Measurements from ENCODE around the gene PDSS1. TPM values are rescaled to one million over a fixed set of nuclear protein-coding genes. Genes with fewer than 3 reads are reported as not detected.
"Not testable (repeated sequence)": the region's sequence is repeated elsewhere in the genome, so short reads cannot be mapped to it uniquely, and the experiment has no call there.

Gene PDSS1, protein sequence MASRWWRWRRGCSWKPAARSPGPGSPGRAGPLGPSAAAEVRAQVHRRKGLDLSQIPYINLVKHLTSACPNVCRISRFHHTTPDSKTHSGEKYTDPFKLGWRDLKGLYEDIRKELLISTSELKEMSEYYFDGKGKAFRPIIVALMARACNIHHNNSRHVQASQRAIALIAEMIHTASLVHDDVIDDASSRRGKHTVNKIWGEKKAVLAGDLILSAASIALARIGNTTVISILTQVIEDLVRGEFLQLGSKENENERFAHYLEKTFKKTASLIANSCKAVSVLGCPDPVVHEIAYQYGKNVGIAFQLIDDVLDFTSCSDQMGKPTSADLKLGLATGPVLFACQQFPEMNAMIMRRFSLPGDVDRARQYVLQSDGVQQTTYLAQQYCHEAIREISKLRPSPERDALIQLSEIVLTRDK
- total RNA-seq (1 to 10 TPM; 2.8 to 7.4 (median 4.7) TPM), polyA plus RNA-seq (6.4 TPM)
- long read RNA-seq, donor 1, transcript PDSS1-201 (12 exons, 1,626 nt): major isoform, 10 of 12 reads
- long read RNA-seq, donor 1, partial matches to known transcripts: 0 of 12 reads
- long read RNA-seq, donor 1, other reads (novel, unspliced or antisense): 2 of 12 reads
- long read RNA-seq, donor 2, partial matches to known transcripts: 0 of 3 reads
- long read RNA-seq, donor 2, other reads (novel, unspliced or antisense): 0 of 3 reads
- long read RNA-seq, donor 3, partial matches to known transcripts: 2 of 9 reads
- long read RNA-seq, donor 3, other reads (novel, unspliced or antisense): 3 of 9 reads
- long read RNA-seq, donor 4, partial matches to known transcripts: 0 of 2 reads
- long read RNA-seq, donor 4, other reads (novel, unspliced or antisense): 0 of 2 reads

DNA sequence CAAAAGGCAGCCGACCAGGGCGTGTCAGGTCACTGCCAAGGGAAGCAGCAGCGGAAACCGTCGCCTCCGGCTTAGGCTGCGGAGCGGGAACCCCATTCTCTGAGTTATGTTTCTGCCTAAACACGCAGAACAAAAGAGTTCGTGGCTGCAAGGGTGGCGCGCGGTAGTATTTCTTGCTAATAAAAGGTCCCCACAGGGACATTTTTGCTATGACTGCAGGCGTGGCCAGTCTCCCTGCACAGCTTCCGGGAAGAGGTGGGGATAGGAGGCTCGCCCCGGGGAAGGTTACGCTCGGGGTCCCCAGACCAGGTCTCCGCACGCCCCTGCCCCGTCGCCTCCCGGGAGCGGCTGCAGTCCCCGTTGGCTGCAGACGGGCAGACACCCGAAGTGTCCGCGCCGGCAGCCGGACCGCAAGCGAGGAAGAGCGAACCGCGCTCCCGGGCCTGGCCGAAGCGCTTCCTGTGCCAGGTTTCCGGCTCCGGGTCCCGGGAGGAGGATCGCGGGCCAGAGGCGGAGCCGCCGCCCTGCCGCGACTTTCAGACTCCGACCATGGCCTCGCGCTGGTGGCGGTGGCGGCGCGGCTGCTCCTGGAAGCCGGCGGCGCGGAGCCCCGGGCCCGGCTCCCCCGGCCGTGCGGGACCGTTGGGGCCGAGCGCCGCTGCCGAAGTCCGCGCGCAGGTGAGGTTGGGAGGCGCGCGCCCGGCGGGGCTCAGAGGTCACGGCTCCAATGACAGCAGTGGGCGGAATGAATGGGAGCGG lies at the start of gene PDSS1:
PDSS1 (plus strand) TSS at position 539 of the 759 bp plus-strand sequence; CDS start at position 550, 11 bp downstream.
- H3K4me3 ChIP-seq (ENCODE audit: low read length): peak within 1 kb of the TSS; percentile 50
- ATAC-seq (peak; percentile 97), DNase-seq (peak; percentile 80 to 91 (median 91))
- peak within 1 kb of the TSS; percentile 39 for H3K27ac ChIP-seq (ENCODE audit: low read length)
- H3K27me3 ChIP-seq (ENCODE audit: control insufficient read depth, insufficient read depth): no peaks in the 10 kb centered on the region
- peaks cover 6% of the 10 kb centered on the region for H3K4me1 ChIP-seq (ENCODE audit: control insufficient read depth, insufficient read depth, low read length)
- under 1% methylated on average over 82 of the region's 82 CpGs for WGBS
- intact Hi-C loops (cut with DNase I): no loop called here
- no peaks in the 10 kb centered on the region for H3K9me3 ChIP-seq (ENCODE audit: control insufficient read depth, low read length)

DNA sequence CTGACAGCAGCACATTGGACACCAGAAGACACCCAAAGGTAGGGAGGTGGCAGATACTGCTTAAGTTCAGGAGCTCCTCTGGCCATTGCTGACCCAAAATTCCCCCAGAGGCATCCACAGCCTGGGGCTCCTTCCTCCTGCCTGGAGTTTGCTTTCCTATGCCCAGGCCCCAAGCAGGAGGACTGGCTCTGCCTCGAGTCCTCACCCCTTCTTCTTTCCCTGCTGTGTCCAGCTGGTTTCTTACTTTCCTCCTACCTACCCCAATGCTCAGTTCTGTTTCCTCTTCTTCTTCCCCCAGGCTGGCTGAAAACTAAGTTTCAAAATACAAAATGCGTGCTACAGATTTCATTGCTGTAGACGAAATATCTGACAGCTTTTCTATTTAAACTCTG lies 49.3 kb upstream of the PDSS1 start:
- ATAC-seq; H3K27ac ChIP-seq (ENCODE audit: low read length); H3K27me3 ChIP-seq (ENCODE audit: control insufficient read depth, insufficient read depth); DNase-seq; H3K4me1 ChIP-seq (ENCODE audit: control insufficient read depth, insufficient read depth, low read length); H3K4me3 ChIP-seq (ENCODE audit: low read length); intact Hi-C loops (cut with DNase I); H3K9me3 ChIP-seq (ENCODE audit: control insufficient read depth, low read length): not testable (repeated sequence)
- WGBS: 59% methylated on average over 3 of the region's 3 CpGs

DNA sequence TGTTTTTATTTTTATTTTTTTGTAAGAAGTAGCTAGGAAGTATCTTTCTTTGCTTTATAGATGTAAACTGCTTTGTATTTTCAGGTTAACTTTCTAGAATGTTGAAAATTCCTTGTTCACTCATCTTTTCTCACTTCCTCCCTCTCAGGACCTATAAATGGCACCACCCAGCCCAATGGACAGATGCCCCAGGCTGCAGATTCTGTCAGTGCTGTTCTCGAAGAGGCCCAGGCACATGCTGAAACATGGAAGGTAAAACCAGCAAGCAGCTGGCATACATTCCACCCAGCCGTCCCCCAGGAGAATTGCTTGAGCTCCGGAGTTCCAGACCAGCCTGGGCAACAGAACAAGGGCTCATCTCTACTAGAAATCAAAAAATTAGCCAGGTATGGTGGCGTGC lies 47.1 kb upstream of the PDSS1 start:
- Histone ChIP-seq H3K9me3 (ENCODE audit: control insufficient read depth, low read length) (no peaks in the 10 kb centered on the region), H3K4me3 (ENCODE audit: low read length) (no peak overlapping the region), H3K27ac (ENCODE audit: low read length) (no peak overlapping the region), H3K4me1 (ENCODE audit: control insufficient read depth, insufficient read depth, low read length) (no peaks in the 10 kb centered on the region), H3K27me3 (ENCODE audit: control insufficient read depth, insufficient read depth) (no peaks in the 10 kb centered on the region)
- 73% methylated on average over 4 of the region's 4 CpGs for WGBS
- intact Hi-C loops (cut with DNase I): no loop called here
- no peak for ATAC-seq
- DNase-seq: no peak

DNA sequence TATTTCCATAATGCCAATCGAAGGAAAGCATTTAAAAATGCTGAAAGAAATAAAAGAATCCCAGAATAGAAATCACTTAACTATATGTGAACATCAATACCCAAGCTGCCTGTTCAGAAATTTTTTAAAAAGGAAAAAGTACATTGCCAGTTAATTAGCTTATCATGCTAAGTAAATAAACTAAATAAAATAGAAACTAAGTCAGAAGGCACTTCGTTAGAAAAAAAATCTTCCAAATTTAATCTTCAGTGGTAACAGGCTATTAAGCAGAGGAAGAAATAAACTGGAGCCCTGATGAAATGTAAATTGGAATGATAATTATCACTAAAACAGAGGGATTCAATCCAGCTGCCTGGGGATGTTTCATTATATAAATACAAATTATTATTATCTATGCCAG lies 46.0 kb upstream of the PDSS1 start:
- DNase-seq; H3K27ac ChIP-seq (ENCODE audit: low read length); H3K9me3 ChIP-seq (ENCODE audit: control insufficient read depth, low read length); H3K27me3 ChIP-seq (ENCODE audit: control insufficient read depth, insufficient read depth); H3K4me1 ChIP-seq (ENCODE audit: control insufficient read depth, insufficient read depth, low read length); intact Hi-C loops (cut with DNase I); H3K4me3 ChIP-seq (ENCODE audit: low read length); ATAC-seq: not testable (repeated sequence)
- WGBS: 59% methylated on average over 2 of the region's 2 CpGs

DNA sequence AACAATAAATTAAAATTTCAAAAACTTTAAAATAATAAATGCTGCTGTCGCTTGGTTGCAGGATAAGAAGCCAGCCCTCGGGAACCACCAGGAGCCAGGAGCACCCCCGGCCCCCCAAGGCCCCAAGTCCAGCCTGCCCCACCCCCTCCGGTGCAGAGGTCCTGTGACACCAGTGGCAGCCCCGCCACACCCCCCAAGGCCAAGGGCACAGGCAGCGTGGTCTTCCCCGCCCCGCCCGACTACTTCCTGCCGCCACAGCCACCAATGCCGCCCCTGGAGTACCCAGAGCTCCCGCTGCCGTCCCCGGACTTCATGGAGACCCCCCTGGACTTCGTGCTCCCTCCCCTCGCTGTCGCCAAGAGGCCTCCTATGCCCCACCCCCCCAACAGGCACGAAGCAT lies 44.5 kb upstream of the PDSS1 start:
- DNase-seq: no peak
- 89% methylated on average over 18 of the region's 18 CpGs for WGBS
- no peaks in the 10 kb centered on the region for H3K9me3 ChIP-seq (ENCODE audit: control insufficient read depth, low read length)
- no peaks in the 10 kb centered on the region for H3K27me3 ChIP-seq (ENCODE audit: control insufficient read depth, insufficient read depth)
- ATAC-seq: no peak
- H3K4me3 ChIP-seq (ENCODE audit: low read length): no peak overlapping the region
- H3K4me1 ChIP-seq (ENCODE audit: control insufficient read depth, insufficient read depth, low read length): no peaks in the 10 kb centered on the region
- H3K27ac ChIP-seq (ENCODE audit: low read length): no peak overlapping the region
- intact Hi-C loops (cut with DNase I): no loop called here

DNA sequence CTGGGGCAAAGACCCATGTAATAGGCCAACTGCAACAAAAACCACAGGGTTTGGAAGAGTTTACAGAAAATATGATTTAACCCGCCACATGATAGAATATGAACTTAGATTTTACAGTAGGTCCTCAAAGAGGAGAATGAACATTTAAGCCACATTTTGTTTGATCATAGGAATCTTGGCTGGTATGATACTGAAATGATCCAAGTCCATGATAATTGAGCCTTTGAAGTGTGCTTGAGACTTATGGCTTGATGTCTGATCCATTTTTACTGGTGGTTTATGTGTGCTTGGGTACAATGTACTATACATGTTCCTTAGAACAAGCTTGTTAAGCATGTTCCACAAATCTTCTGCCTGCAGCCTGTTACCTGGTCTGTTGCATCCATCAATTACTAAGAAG lies 41.8 kb upstream of the PDSS1 start:
- H3K27me3 ChIP-seq (ENCODE audit: control insufficient read depth, insufficient read depth): no peaks in the 10 kb centered on the region
- H3K9me3 ChIP-seq (ENCODE audit: control insufficient read depth, low read length): no peaks in the 10 kb centered on the region
- H3K27ac ChIP-seq (ENCODE audit: low read length): no peak overlapping the region
- H3K4me3 ChIP-seq (ENCODE audit: low read length): no peak overlapping the region
- DNase-seq (no peak), ATAC-seq (no peak)
- 97% methylated on average over 1 of the region's 1 CpG for WGBS
- H3K4me1 ChIP-seq (ENCODE audit: control insufficient read depth, insufficient read depth, low read length): no peaks in the 10 kb centered on the region
- intact Hi-C loops (cut with DNase I): no loop called here

DNA sequence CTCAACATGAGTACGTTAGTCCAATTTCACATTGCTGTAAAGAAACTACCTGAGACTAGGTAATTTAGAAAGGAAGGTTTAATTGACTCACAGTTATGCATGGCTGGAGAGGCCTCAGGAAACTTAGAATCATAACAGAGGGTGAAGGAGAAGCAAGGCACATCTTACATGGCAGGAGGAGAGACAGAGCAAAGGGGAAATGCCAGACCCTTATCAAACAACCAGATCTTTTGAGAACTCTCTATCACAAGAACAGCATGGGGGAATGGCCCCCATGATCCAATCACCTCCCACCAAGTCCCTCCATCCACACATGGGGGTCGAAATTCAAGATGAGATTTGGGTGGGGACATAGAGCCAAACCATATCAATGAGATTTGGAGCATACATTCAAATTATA lies 34.6 kb upstream of the PDSS1 start:
- Histone ChIP-seq H3K4me3 (ENCODE audit: low read length) (no peak overlapping the region), H3K27me3 (ENCODE audit: control insufficient read depth, insufficient read depth) (no peaks in the 10 kb centered on the region), H3K27ac (ENCODE audit: low read length) (no peak overlapping the region), H3K9me3 (ENCODE audit: control insufficient read depth, low read length) (no peaks in the 10 kb centered on the region), H3K4me1 (ENCODE audit: control insufficient read depth, insufficient read depth, low read length) (no peaks in the 10 kb centered on the region)
- no peak for DNase-seq
- no peak for ATAC-seq
- 65% methylated on average over 2 of the region's 2 CpGs for WGBS
- intact Hi-C loops (cut with DNase I): no loop called here

DNA sequence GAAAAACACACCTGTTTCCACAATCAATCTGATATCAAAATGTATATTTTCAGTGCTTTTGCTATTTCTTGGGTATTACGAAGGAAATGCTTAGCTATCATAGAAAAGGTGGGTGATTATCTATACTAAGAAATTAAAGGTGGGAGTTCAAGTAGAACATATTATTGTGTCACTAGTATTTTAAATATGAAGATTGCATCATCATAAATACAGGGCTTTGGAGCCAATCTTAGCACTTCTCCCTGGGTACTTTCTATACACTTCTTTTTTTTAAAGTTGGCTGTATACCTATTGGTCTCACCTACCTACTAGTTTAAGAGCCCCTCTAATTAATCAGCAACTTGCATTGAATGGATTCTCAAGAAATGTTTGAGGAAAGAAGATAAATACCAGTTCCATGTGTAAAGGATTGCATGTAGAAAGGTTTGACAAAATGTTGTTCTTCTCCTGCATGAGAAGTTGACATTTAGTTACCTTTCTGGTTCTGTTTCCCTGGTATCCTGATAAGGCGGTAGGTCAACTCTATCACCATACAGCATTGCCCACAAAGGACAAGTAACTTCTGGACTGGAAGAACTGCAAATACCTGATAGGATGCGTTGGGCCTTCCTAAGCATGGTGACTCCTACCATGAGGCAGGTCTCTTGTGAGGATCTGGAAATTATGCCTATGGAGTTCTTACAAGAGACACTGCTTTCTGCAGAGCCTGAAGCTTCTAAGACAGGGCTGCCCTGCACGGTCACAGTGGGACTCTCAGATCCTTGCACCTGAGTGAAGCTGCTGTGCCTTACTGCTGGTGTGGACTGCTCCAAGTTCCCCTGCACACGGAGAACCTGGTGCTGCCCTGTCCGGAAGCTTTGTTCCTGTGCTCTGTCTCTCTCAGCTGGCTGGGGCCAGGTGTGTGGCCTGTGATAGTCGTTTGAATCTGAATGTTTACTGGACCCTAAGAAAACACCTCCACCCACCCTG lies 32.1 kb upstream of the PDSS1 start:
- DNase-seq (no peak), ATAC-seq (no peak)
- 70% methylated on average over 7 of the region's 7 CpGs for WGBS
- Histone ChIP-seq H3K4me3 (ENCODE audit: low read length) (no peak overlapping the region), H3K4me1 (ENCODE audit: control insufficient read depth, insufficient read depth, low read length) (no peaks in the 10 kb centered on the region), H3K27ac (ENCODE audit: low read length) (no peak overlapping the region), H3K27me3 (ENCODE audit: control insufficient read depth, insufficient read depth) (no peaks in the 10 kb centered on the region), H3K9me3 (ENCODE audit: control insufficient read depth, low read length) (no peaks in the 10 kb centered on the region)
- intact Hi-C loops (cut with DNase I): no loop called here

DNA sequence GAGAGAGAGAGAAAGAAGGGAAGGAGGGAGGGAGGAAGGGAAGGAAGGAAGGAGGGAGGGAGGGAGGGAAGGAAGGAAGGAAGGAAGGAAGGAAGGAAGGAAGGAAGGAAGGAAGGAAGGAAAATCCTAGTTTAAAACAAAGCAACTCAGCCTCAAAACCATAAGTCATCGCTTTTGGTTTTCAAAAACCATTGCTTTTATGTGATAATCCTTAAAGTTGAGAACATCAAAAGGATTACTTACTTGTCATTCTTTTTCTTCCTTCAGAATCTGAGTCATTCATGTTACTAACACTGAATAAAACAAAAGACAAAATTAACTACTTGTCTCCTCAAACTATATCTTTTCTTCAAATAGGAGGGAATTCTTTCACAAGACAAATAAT lies 21.6 kb upstream of the PDSS1 start:
- WGBS: 87% methylated on average over 1 of the region's 1 CpG
- intact Hi-C loops (cut with DNase I): no loop called here
- Histone ChIP-seq H3K9me3 (ENCODE audit: control insufficient read depth, low read length) (no peaks in the 10 kb centered on the region), H3K27ac (ENCODE audit: low read length) (no peak overlapping the region), H3K27me3 (ENCODE audit: control insufficient read depth, insufficient read depth) (no peaks in the 10 kb centered on the region), H3K4me1 (ENCODE audit: control insufficient read depth, insufficient read depth, low read length) (no peaks in the 10 kb centered on the region), H3K4me3 (ENCODE audit: low read length) (no peak overlapping the region)
- DNase-seq: no peak
- no peak for ATAC-seq

DNA sequence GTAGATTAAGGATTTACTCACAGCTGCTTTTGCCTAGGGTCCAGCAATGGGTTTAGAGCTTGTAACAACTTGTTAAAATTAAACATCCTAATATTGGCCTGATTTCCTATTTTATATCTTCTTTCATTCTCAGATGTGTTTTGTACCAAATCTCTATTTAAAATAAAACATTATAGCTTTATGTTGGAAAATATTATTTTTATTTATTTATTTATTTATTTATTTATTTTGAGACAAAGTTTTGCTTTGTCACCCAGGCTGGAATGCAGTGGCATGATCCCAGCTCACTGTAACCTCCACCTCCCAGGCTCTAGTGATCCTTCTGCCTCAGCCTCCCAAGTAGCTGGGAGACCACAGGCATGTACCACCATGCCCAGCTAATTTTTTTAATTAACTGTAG lies 17.9 kb upstream of the PDSS1 start:
- ATAC-seq (no peak), DNase-seq (no peak)
- Histone ChIP-seq H3K27me3 (ENCODE audit: control insufficient read depth, insufficient read depth) (no peaks in the 10 kb centered on the region), H3K4me3 (ENCODE audit: low read length) (no peak overlapping the region), H3K27ac (ENCODE audit: low read length) (no peak overlapping the region), H3K4me1 (ENCODE audit: control insufficient read depth, insufficient read depth, low read length) (no peaks in the 10 kb centered on the region), H3K9me3 (ENCODE audit: control insufficient read depth, low read length) (no peaks in the 10 kb centered on the region)
- intact Hi-C loops (cut with DNase I): no loop called here
